ENCODE data around the gene ARHGEF26.

ARHGEF26 gene

GRCh38 chr3:154151969-154152368 is 30.8 kb downstream of the ARHGEF26 start:
- DNase-seq (ENCODE audit: low read depth in 2 of 2), result no peak

- DNase-seq (ENCODE audit: low read depth in 2 of 2), result no peak
These were observed 31.6 kb downstream of the ARHGEF26 start for GRCh38 chr3:154152741-154153140.

- DNase-seq (ENCODE audit: low read depth in 2 of 2), result no peak
These were observed 35.3 kb downstream of the ARHGEF26 start for GRCh38 chr3:154156530-154156929.

- DNase-seq (ENCODE audit: low read depth in 2 of 2), result no peak
These were observed 40.6 kb downstream of the ARHGEF26 start for GRCh38 chr3:154161806-154162205.

GRCh38 chr3:154164387-154164786 is 43.2 kb downstream of the ARHGEF26 start:
- DNase-seq (ENCODE audit: low read depth in 2 of 2), result no peak

- DNase-seq (ENCODE audit: low read depth in 2 of 2), result no peak
These were observed 48.0 kb downstream of the ARHGEF26 start for GRCh38 chr3:154168998-154169795.

GRCh38 chr3:154169796-154170110 is 48.6 kb downstream of the ARHGEF26 start:
- DNase-seq (ENCODE audit: low read depth in 2 of 2), result no peak

- no peak for DNase-seq (ENCODE audit: low read depth in 2 of 2)
These were observed 49.1 kb downstream of the ARHGEF26 start for GRCh38 chr3:154170300-154170699.

GRCh38 chr3:154175041-154175440 is 53.9 kb downstream of the ARHGEF26 start:
- no peak for DNase-seq (ENCODE audit: low read depth in 2 of 2)

GRCh38 chr3:154176036-154176435 is 54.8 kb downstream of the ARHGEF26 start:
- DNase-seq (ENCODE audit: low read depth in 2 of 2), result no peak

- no peak for DNase-seq (ENCODE audit: low read depth in 2 of 2)
These were observed 56.2 kb downstream of the ARHGEF26 start for GRCh38 chr3:154177406-154177805.

- no peak for DNase-seq (ENCODE audit: low read depth in 2 of 2)
These were observed 57.0 kb downstream of the ARHGEF26 start for GRCh38 chr3:154178172-154178571.

GRCh38 chr3:154180836-154181691 is 59.9 kb downstream of the ARHGEF26 start:
- no peak for DNase-seq (ENCODE audit: low read depth in 2 of 2)

GRCh38 chr3:154182322-154182922 is 61.2 kb downstream of the ARHGEF26 start:
- no peak for DNase-seq (ENCODE audit: low read depth in 2 of 2)

GRCh38 chr3:154182975-154183374 is 61.8 kb downstream of the ARHGEF26 start:
- no peak for DNase-seq (ENCODE audit: low read depth in 2 of 2)

GRCh38 chr3:154184582-154184981 is 63.4 kb downstream of the ARHGEF26 start:
- DNase-seq (ENCODE audit: low read depth in 2 of 2), result no peak

GRCh38 chr3:154188437-154188836 is 67.2 kb downstream of the ARHGEF26 start:
- DNase-seq (ENCODE audit: low read depth in 2 of 2), result no peak

GRCh38 chr3:154188846-154189245 is 67.7 kb downstream of the ARHGEF26 start:
- no peak for DNase-seq (ENCODE audit: low read depth in 2 of 2)

GRCh38 chr3:154191520-154191919 is 70.3 kb downstream of the ARHGEF26 start:
- no peak for DNase-seq (ENCODE audit: low read depth in 2 of 2)

GRCh38 chr3:154192225-154192624 is 71.0 kb downstream of the ARHGEF26 start:
- DNase-seq (ENCODE audit: low read depth in 2 of 2), result no peak

- DNase-seq (ENCODE audit: low read depth in 2 of 2), result no peak
These were observed 71.9 kb downstream of the ARHGEF26 start for GRCh38 chr3:154193000-154193615.

- DNase-seq (ENCODE audit: low read depth in 2 of 2), result no peak
These were observed 73.7 kb downstream of the ARHGEF26 start for GRCh38 chr3:154194877-154195276.
